Measurements from ENCODE around the gene BAIAP2. TPM values are rescaled to one million over a fixed set of nuclear protein-coding genes. Genes with fewer than 3 reads are reported as not detected.

The BAIAP2 gene
- total RNA-seq, 6 experiments from 2014 or later: 30.8 to 47.4 (median 35.9) TPM

GRCh38 chr17:81123052-81124048 is 88.4 kb downstream of the BAIAP2 start:
- no peak for TF ChIP-seq CTCF (IDR thresholded peaks at IDR 0.05)
- DNase-seq: no peak
- H3K36me3 Mint-ChIP-seq (ENCODE audit: low read depth): no peaks in the 10 kb centered on the region
- H3K4me1 Mint-ChIP-seq (ENCODE audit: low read depth): peaks cover 4% of the 10 kb centered on the region; the same call in 1 of the 2 replicates
- H3K27me3 Mint-ChIP-seq (ENCODE audit: insufficient read depth): peaks cover 8% of the 10 kb centered on the region
- no peaks in the 10 kb centered on the region for H3K9me3 Mint-ChIP-seq
- H3K4me3 Mint-ChIP-seq: no peak overlapping the region
- no peak overlapping the region for H3K27ac Mint-ChIP-seq

- H3K4me1 Mint-ChIP-seq (ENCODE audit: low read depth): no peaks in the 10 kb centered on the region
- no peak for TF ChIP-seq CTCF (IDR thresholded peaks at IDR 0.05)
- no peak overlapping the region for H3K27ac Mint-ChIP-seq
- no peak overlapping the region for H3K4me3 Mint-ChIP-seq
- peaks cover 3% of the 10 kb centered on the region; the same call in 1 of the 2 replicates for H3K27me3 Mint-ChIP-seq (ENCODE audit: insufficient read depth)
- H3K36me3 Mint-ChIP-seq (ENCODE audit: low read depth): no peaks in the 10 kb centered on the region
- no peak for DNase-seq
- H3K9me3 Mint-ChIP-seq: no peaks in the 10 kb centered on the region
Measured at GRCh38 chr17:81124377-81124776, 89.4 kb downstream of the BAIAP2 start.

GRCh38 chr17:81125573-81126081 is 90.7 kb downstream of the BAIAP2 start:
- Mint-ChIP-seq H3K4me1 (ENCODE audit: low read depth) (no peaks in the 10 kb centered on the region), H3K4me3 (no peak overlapping the region), H3K36me3 (ENCODE audit: low read depth) (no peaks in the 10 kb centered on the region), H3K27ac (no peak overlapping the region), H3K9me3 (no peaks in the 10 kb centered on the region), H3K27me3 (ENCODE audit: insufficient read depth) (no peaks in the 10 kb centered on the region; the same call in 1 of the 2 replicates)
- TF ChIP-seq CTCF (IDR thresholded peaks at IDR 0.05): no peak
- DNase-seq: no peak

- no peaks in the 10 kb centered on the region; the same call in 1 of the 2 replicates for H3K27me3 Mint-ChIP-seq (ENCODE audit: insufficient read depth)
- H3K4me3 Mint-ChIP-seq: no peak overlapping the region
- TF ChIP-seq CTCF (IDR thresholded peaks at IDR 0.05): no peak
- H3K36me3 Mint-ChIP-seq (ENCODE audit: low read depth): no peaks in the 10 kb centered on the region
- DNase-seq: no peak
- H3K9me3 Mint-ChIP-seq: no peaks in the 10 kb centered on the region
- no peak overlapping the region for H3K27ac Mint-ChIP-seq
- no peaks in the 10 kb centered on the region for H3K4me1 Mint-ChIP-seq (ENCODE audit: low read depth)
Measured at GRCh38 chr17:81126281-81127132, 91.6 kb downstream of the BAIAP2 start.

GRCh38 chr17:81127133-81127455 is 92.1 kb downstream of the BAIAP2 start:
- H3K9me3 Mint-ChIP-seq: no peaks in the 10 kb centered on the region
- no peaks in the 10 kb centered on the region for H3K36me3 Mint-ChIP-seq (ENCODE audit: low read depth)
- no peak for TF ChIP-seq CTCF (IDR thresholded peaks at IDR 0.05)
- no peak for DNase-seq
- no peak overlapping the region for H3K27ac Mint-ChIP-seq
- no peaks in the 10 kb centered on the region for H3K4me1 Mint-ChIP-seq (ENCODE audit: low read depth)
- no peak overlapping the region for H3K4me3 Mint-ChIP-seq
- no peaks in the 10 kb centered on the region; the same call in 1 of the 2 replicates for H3K27me3 Mint-ChIP-seq (ENCODE audit: insufficient read depth)
